H4 (cell line): ENCODE data around the gene CTDSPL. TPM values are rescaled to one million over a fixed set of nuclear protein-coding genes. Genes with fewer than 3 reads are reported as not detected.

Experiments used
- DNase-seq: peaks from one replicate; pipeline ENCODE4 v3.0.0-alpha.2; 2015; ENCODE audit warnings: low spot score
- total RNA-seq: library from RNA; depleted of rRNA; stranded (reverse); fragments of >200 nt; shearing (Covaris generic); gene quantifications from 2 replicates; pipeline ENCODE4 v1.2.3, GENCODE V29; 2014

Gene CTDSPL
- total RNA-seq, 1 experiment from 2014 or later, result 11.0 TPM

GRCh38 chr3:37853691-37854413 lies 7.8 kb upstream of the CTDSPL start:
- no peak for DNase-seq

- peak; percentile 32 for DNase-seq
These were observed 6.2 kb upstream of the CTDSPL start for GRCh38 chr3:37855363-37855970.

GRCh38 chr3:37856381-37856780 lies 5.3 kb upstream of the CTDSPL start:
- no peak for DNase-seq

GRCh38 chr3:37858742-37859141 lies 2.9 kb upstream of the CTDSPL start:
- no peak for DNase-seq

- no peak for DNase-seq
These were observed 2.3 kb upstream of the CTDSPL start for GRCh38 chr3:37859354-37859753.

- DNase-seq, result no peak
These were observed 1.8 kb upstream of the CTDSPL start for GRCh38 chr3:37859908-37860199.

GRCh38 chr3:37862219-37862902 lies 681 bp downstream of the CTDSPL start:
- no peak for DNase-seq

- DNase-seq, result no peak
These were observed 1.5 kb downstream of the CTDSPL start for GRCh38 chr3:37862903-37863815.

GRCh38 chr3:37863949-37864822 lies 2.5 kb downstream of the CTDSPL start:
- DNase-seq, result peak; percentile 9

- DNase-seq, result no peak
These were observed 3.2 kb downstream of the CTDSPL start for GRCh38 chr3:37864904-37865303.

- no peak for DNase-seq
These were observed 5.5 kb downstream of the CTDSPL start for GRCh38 chr3:37867144-37867543.

- DNase-seq, result no peak
These were observed 10.2 kb downstream of the CTDSPL start for GRCh38 chr3:37871858-37872257.

GRCh38 chr3:37872413-37873160 lies 10.9 kb downstream of the CTDSPL start:
- DNase-seq, result no peak

- no peak for DNase-seq
These were observed 14.6 kb downstream of the CTDSPL start for GRCh38 chr3:37876279-37876678.

GRCh38 chr3:37882711-37883110 lies 21.0 kb downstream of the CTDSPL start:
- no peak for DNase-seq

GRCh38 chr3:37885814-37886213 lies 24.1 kb downstream of the CTDSPL start:
- DNase-seq, result no peak

GRCh38 chr3:37886395-37886794 lies 24.7 kb downstream of the CTDSPL start:
- no peak for DNase-seq

- DNase-seq, result no peak
These were observed 25.4 kb downstream of the CTDSPL start for GRCh38 chr3:37887062-37887461.

GRCh38 chr3:37887824-37888223 lies 26.1 kb downstream of the CTDSPL start:
- no peak for DNase-seq

- no peak for DNase-seq
These were observed 26.7 kb downstream of the CTDSPL start for GRCh38 chr3:37888421-37888820.
